ENCODE data around the gene RLN3.
A peak's percentile ranks its signal among the peaks of the same experiment; 100 is the strongest.

RLN3 gene

GRCh38 chr19:13986348-13986904 is 41.5 kb upstream of the RLN3 start:
- no peak for TF ChIP-seq CTCF (IDR thresholded peaks at IDR 0.05; ENCODE audit: extremely low read depth, missing control alignments)
- DNase-seq (ENCODE audit: low spot score), result peak; percentile 99

GRCh38 chr19:13987101-13987890 is 40.7 kb upstream of the RLN3 start:
- no peak for DNase-seq (ENCODE audit: low spot score)
- no peak for TF ChIP-seq CTCF (IDR thresholded peaks at IDR 0.05; ENCODE audit: extremely low read depth, missing control alignments)

GRCh38 chr19:13989487-13989886 is 38.5 kb upstream of the RLN3 start:
- no peak for DNase-seq (ENCODE audit: low spot score)
- TF ChIP-seq CTCF (IDR thresholded peaks at IDR 0.05; ENCODE audit: extremely low read depth, missing control alignments), result no peak

GRCh38 chr19:13990085-13990484 is 37.9 kb upstream of the RLN3 start:
- no peak for TF ChIP-seq CTCF (IDR thresholded peaks at IDR 0.05; ENCODE audit: extremely low read depth, missing control alignments)
- no peak for DNase-seq (ENCODE audit: low spot score)

GRCh38 chr19:13992025-13992424 is 35.9 kb upstream of the RLN3 start:
- DNase-seq (ENCODE audit: low spot score), result no peak
- TF ChIP-seq CTCF (IDR thresholded peaks at IDR 0.05; ENCODE audit: extremely low read depth, missing control alignments), result no peak

- DNase-seq (ENCODE audit: low spot score), result peak; percentile 10
- no peak for TF ChIP-seq CTCF (IDR thresholded peaks at IDR 0.05; ENCODE audit: extremely low read depth, missing control alignments)
These were observed 34.2 kb upstream of the RLN3 start for GRCh38 chr19:13993590-13994300.

Measured in GM20000 (cell line).